Left lung (tissue), 10 donors: ENCODE data around the gene MACROD2. TPM values are rescaled to one million over a fixed set of nuclear protein-coding genes. Genes with fewer than 3 reads are reported as not detected.

Source experiments
- ATAC-seq: fragments of 200-7000 bp; cut with Tn5 transposase; one replicate; pipeline ENCODE4 v1.9.1; 2020; ENCODE audit warnings: moderate library complexity
- DNase-seq, 4 donors: peaks; one replicate each; pipeline ENCODE4 v3.0.0-alpha.2; 2013 to 2020
- H3K27ac ChIP-seq, 2 donors: fragments of 200-600 bp; sonication (generic) in 1 of 2; one replicate each; pipeline versions ENCODE4 v1.5.0 to v1.8.0; 2020 to 2021
- H3K27me3 ChIP-seq, 2 donors: fragments of 200-600 bp; sonication (generic) in 1 of 2; one replicate each; pipeline versions ENCODE4 v1.5.0 to v1.8.0; 2020 to 2021
- H3K36me3 ChIP-seq, 2 donors: fragments of 200-600 bp; sonication (generic) in 1 of 2; one replicate each; pipeline versions ENCODE4 v1.5.0 to v1.8.0; 2020 to 2021
- H3K4me1 ChIP-seq, 2 donors: fragments of 200-600 bp; one replicate each; pipeline ENCODE4 v1.8.0; 2021
- H3K4me3 ChIP-seq, 2 donors: fragments of 200-600 bp; sonication (generic) in 1 of 2; one replicate each; pipeline versions ENCODE4 v1.5.0 to v1.8.0; 2020 to 2021; ENCODE audit warnings: mild to moderate bottlenecking in 1 of 2
- H3K9me3 ChIP-seq, 2 donors: fragments of 200-600 bp; sonication (generic) in 1 of 2; one replicate each; pipeline versions ENCODE4 v1.5.0 to v1.8.0; 2020 to 2021
- CTCF ChIP-seq, 2 donors: fragments of 200-600 bp; sonication (generic) in 1 of 2; IDR thresholded peaks; one replicate each; pipeline versions ENCODE4 v1.5.0 to v1.8.0; 2021; ENCODE audit warnings: antibody characterized with exemption in 2 of 2
- intact Hi-C, 2 donors: fragments of 100-400 bp; cut with DNase I; formaldehyde crosslinking; loops; one replicate each; pipeline versions ENCODE4 v1.11.2 to v1.14.2; 2022
- polyA plus RNA-seq, 6 donors: library from polyadenylated mRNA; unstranded; fragments of 120-200 nt; gene quantifications; one replicate each; pipeline ENCODE4 v1.2.1, GENCODE V29; 2013; ENCODE audit not compliant: insufficient read length in 6 of 6
- total RNA-seq, 2 donors: library from RNA; stranded (reverse); fragmentation: NEBNext Ultra II Directional; extraction: Animal tissue kit (Norgen Biotek cat#: 25700); gene quantifications; one replicate each; pipeline ENCODE4 v1.2.1, GENCODE V29; 2021
- donor health status: DM: no; HTN: yes; CAD: no.
- donor health status: DM: no; HTN: no; CAD: no.

Gene MACROD2
- total and polyA plus RNA-seq, 8 donors, result 6.1 to 23.6 (median 8.9) TPM

GRCh38 chr20:14889496-14890255 is 894.4 kb downstream of the MACROD2 start:
- Histone ChIP-seq H3K9me3 (peaks cover 0 to 3% of the 10 kb centered on the region in 2 donors), H3K4me1 (no peaks in the 10 kb centered on the region), H3K27me3 (no peaks in the 10 kb centered on the region), H3K27ac (no peak overlapping the region), H3K4me3 (no peak overlapping the region), H3K36me3 (no peaks in the 10 kb centered on the region)
- no peak for TF ChIP-seq CTCF (IDR thresholded peaks at IDR 0.05)
- intact Hi-C loops, result no loop called here
- ATAC-seq, result no peak
- DNase-seq, result no peak

GRCh38 chr20:14890713-14891112 is 895.4 kb downstream of the MACROD2 start:
- no peak for ATAC-seq
- Histone ChIP-seq H3K4me1 (no peaks in the 10 kb centered on the region), H3K4me3 (no peak overlapping the region), H3K9me3 (peaks cover 0 to 3% of the 10 kb centered on the region in 2 donors), H3K27me3 (no peaks in the 10 kb centered on the region), H3K27ac (no peak overlapping the region), H3K36me3 (no peaks in the 10 kb centered on the region)
- DNase-seq, result no peak
- intact Hi-C loops, result no loop called here
- no peak for TF ChIP-seq CTCF (IDR thresholded peaks at IDR 0.05)

GRCh38 chr20:14892782-14893181 is 897.5 kb downstream of the MACROD2 start:
- H3K36me3 ChIP-seq, result no peaks in the 10 kb centered on the region

GRCh38 chr20:14896569-14896968 is 901.3 kb downstream of the MACROD2 start:
- Histone ChIP-seq H3K36me3 (no peaks in the 10 kb centered on the region), H3K4me1 (no peaks in the 10 kb centered on the region), H3K27me3 (no peaks in the 10 kb centered on the region), H3K9me3 (peaks cover 0 to 6% of the 10 kb centered on the region in 2 donors), H3K4me3 (no peak overlapping the region), H3K27ac (no peak overlapping the region)
- DNase-seq (no peak), ATAC-seq (no peak)
- TF ChIP-seq CTCF (IDR thresholded peaks at IDR 0.05), result no peak
- intact Hi-C loops, result no loop called here

More at GRCh38 chr20:14892782-14893181, 897.5 kb downstream of the MACROD2 start:
- intact Hi-C loops, result no loop called here
- no peak for DNase-seq
- no peak for ATAC-seq
- TF ChIP-seq CTCF (IDR thresholded peaks at IDR 0.05), result no peak
- no peaks in the 10 kb centered on the region for H3K27me3 ChIP-seq
- H3K27ac ChIP-seq, result no peak overlapping the region
- H3K4me3 ChIP-seq, result no peak overlapping the region
- H3K4me1 ChIP-seq, result no peaks in the 10 kb centered on the region
- H3K9me3 ChIP-seq, result peaks cover 0 to 6% of the 10 kb centered on the region in 2 donors

GRCh38 chr20:14897608-14898007 is 902.3 kb downstream of the MACROD2 start:
- H3K4me3 ChIP-seq, result no peak overlapping the region
- intact Hi-C loops, result no loop called here

More at GRCh38 chr20:14897608-14898007, 902.3 kb downstream of the MACROD2 start:
- Histone ChIP-seq H3K4me1 (no peaks in the 10 kb centered on the region), H3K27me3 (no peaks in the 10 kb centered on the region), H3K27ac (no peak overlapping the region), H3K36me3 (no peaks in the 10 kb centered on the region), H3K9me3 (peaks cover 0 to 6% of the 10 kb centered on the region in 2 donors)
- TF ChIP-seq CTCF (IDR thresholded peaks at IDR 0.05), result no peak
- no peak for DNase-seq
- ATAC-seq, result no peak
